AG09309 (cell line): ENCODE results near the gene HTR3B.

ENCODE experiments used
- DNase-seq: peaks from one replicate; pipeline ENCODE4 v3.0.0-alpha.2; 2010; ENCODE audit warnings: low read depth
- H3K4me3 ChIP-seq: 2 replicates; pipeline ENCODE4 v1.5.1; 2011; ENCODE audit warnings: mild to moderate bottlenecking, low read depth, low read length, moderate library complexity; ENCODE audit not compliant: control insufficient read depth
- CTCF ChIP-seq: IDR thresholded peaks from 2 replicates; pipeline ENCODE4 v1.5.1; 2011; ENCODE audit warnings: mild to moderate bottlenecking, low read depth, low read length, inconsistent platforms; ENCODE audit not compliant: insufficient read depth, control insufficient read depth; ENCODE audit errors: missing control alignments

The HTR3B gene

GRCh38 chr11:113904379-113905101 is at the start of gene HTR3B:
HTR3B (plus strand) TSS chr11:113904796; CDS start chr11:113904934, 138 bp downstream.
- no peak within 1 kb of the TSS for H3K4me3 ChIP-seq
- no peak for TF ChIP-seq CTCF
- DNase-seq = no peak

- no peak overlapping the region for H3K4me3 ChIP-seq
- TF ChIP-seq CTCF = no peak
- no peak for DNase-seq
Measured at GRCh38 chr11:113855803-113856202, 48.8 kb upstream of the HTR3B start.

- no peak for TF ChIP-seq CTCF
- no peak overlapping the region for H3K4me3 ChIP-seq
- no peak for DNase-seq
Measured at GRCh38 chr11:113856966-113857759, 47.4 kb upstream of the HTR3B start.

GRCh38 chr11:113859665-113860064 is 44.9 kb upstream of the HTR3B start:
- DNase-seq = no peak
- H3K4me3 ChIP-seq = no peak overlapping the region
- no peak for TF ChIP-seq CTCF

- no peak overlapping the region for H3K4me3 ChIP-seq
- no peak for DNase-seq
- TF ChIP-seq CTCF = no peak
Measured at GRCh38 chr11:113862435-113862834, 42.2 kb upstream of the HTR3B start.

- no peak for DNase-seq
- TF ChIP-seq CTCF = no peak
- H3K4me3 ChIP-seq = no peak overlapping the region
Measured at GRCh38 chr11:113864410-113864809, 40.2 kb upstream of the HTR3B start.
